CD8-positive, alpha-beta memory T cell (primary cell): ENCODE results near the gene BTRC. TPM values are rescaled to one million over a fixed set of nuclear protein-coding genes. Genes with fewer than 3 reads are reported as not detected.
"Not testable (repeated sequence)": the region's sequence is repeated elsewhere in the genome, so short reads cannot be mapped to it uniquely, and the experiment has no call there.

ENCODE experiments used
- CTCF ChIA-PET: fragments of 350-600 bp; sonication (Branson Sonifier 250); formaldehyde crosslinking; loops from one replicate; lab custom pipeline; 2021; ENCODE audit warnings: antibody characterized with exemption; lab: Charles Lee
- POLR2A ChIA-PET: fragments of 350-600 bp; sonication (Branson Sonifier 250); formaldehyde crosslinking; loops from one replicate; lab custom pipeline; 2021; ENCODE audit warnings: antibody characterized with exemption; lab: Charles Lee
- DNase-seq, 5 donors: peaks; one replicate each; pipeline versions ENCODE4 v3.0.0 to v3.0.0-alpha.2; 2020 to 2022; ENCODE audit warnings: mixed read lengths in 1 of 5
- H3K27ac ChIP-seq: one replicate; pipeline ENCODE4 v1.7.0; 2013; ENCODE audit warnings: low read depth, mild to moderate bottlenecking, low read length, moderate library complexity
- H3K27me3 ChIP-seq: 2 replicates; pipeline ENCODE4 v1.7.0; 2013; ENCODE audit warnings: low read length, mild to moderate bottlenecking; ENCODE audit not compliant: insufficient read depth, poor library complexity, severe bottlenecking
- H3K36me3 ChIP-seq: 2 replicates; pipeline ENCODE4 v1.7.0; 2013; ENCODE audit warnings: mild to moderate bottlenecking, low read length, moderate library complexity; ENCODE audit not compliant: insufficient read depth
- H3K4me1 ChIP-seq: 2 replicates; pipeline ENCODE4 v1.7.0; 2013; ENCODE audit warnings: mild to moderate bottlenecking, low read length, moderate library complexity; ENCODE audit not compliant: insufficient read depth
- H3K4me3 ChIP-seq: 2 replicates; pipeline ENCODE4 v1.7.0; 2013; ENCODE audit warnings: mild to moderate bottlenecking, low read length
- H3K9me3 ChIP-seq: 2 replicates; pipeline ENCODE4 v1.7.0; 2013; ENCODE audit warnings: mild to moderate bottlenecking, low read length
- H3K27ac Mint-ChIP-seq, 8 donors: one replicate each; pipeline ENCODE4 v1.8.0; 2020 to 2021; ENCODE audit warnings: mixed read lengths in 8 of 8, mild to moderate bottlenecking in 6 of 8, inconsistent platforms in 3 of 8, moderate library complexity in 3 of 8
- H3K27me3 Mint-ChIP-seq, 2 donors: one replicate each; pipeline ENCODE4 v1.8.0; 2020 to 2021; ENCODE audit warnings: mixed read lengths in 2 of 2, mild to moderate bottlenecking in 1 of 2, moderate library complexity in 1 of 2
- H3K36me3 Mint-ChIP-seq, 3 donors: one replicate each; pipeline ENCODE4 v1.8.0; 2020 to 2021; ENCODE audit warnings: mixed read lengths in 3 of 3, inconsistent platforms in 1 of 3, mild to moderate bottlenecking in 1 of 3
- H3K4me1 Mint-ChIP-seq, 3 donors: one replicate each; pipeline ENCODE4 v1.8.0; 2020 to 2021; ENCODE audit warnings: mixed read lengths in 3 of 3, inconsistent platforms in 1 of 3, mild to moderate bottlenecking in 1 of 3
- H3K4me3 Mint-ChIP-seq, 7 donors: one replicate each; pipeline ENCODE4 v1.8.0; 2020 to 2021; ENCODE audit warnings: mixed read lengths in 7 of 7, mild to moderate bottlenecking in 6 of 7, moderate library complexity in 4 of 7, inconsistent platforms in 2 of 7
- H3K9me3 Mint-ChIP-seq, 5 donors: one replicate each; pipeline ENCODE4 v1.8.0; 2020 to 2022; ENCODE audit warnings: mixed read lengths in 5 of 5, mild to moderate bottlenecking in 3 of 5, moderate library complexity in 2 of 5, inconsistent platforms in 1 of 5
- polyA plus RNA-seq: library from polyadenylated mRNA; unstranded; fragments of 300-500 nt; fragmentation: Illumina TruSeq; gene quantifications from one replicate; pipeline ENCODE4 v1.2.3, GENCODE V29; 2021
- total RNA-seq, 2 experiments: library from RNA; stranded (reverse); gene quantifications; one replicate each; pipeline ENCODE4 v1.2.3, GENCODE V29; 2021

BTRC gene
- total and polyA plus RNA-seq, 3 experiments from 2014 or later = 7.1 to 21.3 (median 19.3) TPM

GRCh38 chr10:101330631-101331225 is 23.2 kb upstream of the BTRC start:
- H3K27ac Mint-ChIP-seq = no peak overlapping the region
- ChIA-PET POLR2A (no interaction called here), CTCF (interaction anchor here (1.6 kb wide), 1 partner anchor 9 kb away, joined by 4 read pairs; no protein-coding TSS in a partner anchor)
- H3K4me3 Mint-ChIP-seq = no peak overlapping the region
- H3K9me3 Mint-ChIP-seq = no peaks in the 10 kb centered on the region
- Histone ChIP-seq H3K36me3 (no peaks in the 10 kb centered on the region), H3K9me3 (no peaks in the 10 kb centered on the region), H3K4me3 (no peak overlapping the region), H3K27me3 (no peaks in the 10 kb centered on the region), H3K4me1 (no peaks in the 10 kb centered on the region), H3K27ac (no peak overlapping the region)
- H3K4me1 Mint-ChIP-seq = no peaks in the 10 kb centered on the region
- no peak for DNase-seq
- peaks cover 12 to 28% of the 10 kb centered on the region in 2 donors for H3K27me3 Mint-ChIP-seq
- no peaks in the 10 kb centered on the region for H3K36me3 Mint-ChIP-seq

- Histone ChIP-seq H3K27me3 (no peaks in the 10 kb centered on the region), H3K4me3 (no peak overlapping the region), H3K36me3 (no peaks in the 10 kb centered on the region), H3K9me3 (no peaks in the 10 kb centered on the region), H3K27ac (no peak overlapping the region), H3K4me1 (no peaks in the 10 kb centered on the region)
- Mint-ChIP-seq H3K4me3 (no peak overlapping the region), H3K4me1 (no peaks in the 10 kb centered on the region), H3K36me3 (no peaks in the 10 kb centered on the region), H3K27me3 (peaks cover 6 to 21% of the 10 kb centered on the region in 2 donors), H3K9me3 (no peaks in the 10 kb centered on the region), H3K27ac (peak overlapping the region in 2 of 8 donors; percentile 1 to 86)
- CTCF ChIA-PET = interaction anchor here (1.6 kb wide), 1 partner anchor 7 kb away, joined by 4 read pairs; no protein-coding TSS in a partner anchor
- POLR2A ChIA-PET = no interaction called here
- DNase-seq = no peak
Measured at GRCh38 chr10:101331956-101332355, 22.0 kb upstream of the BTRC start.

GRCh38 chr10:101334259-101334658 is 19.7 kb upstream of the BTRC start:
- H3K9me3 Mint-ChIP-seq, CTCF ChIA-PET, H3K4me3 ChIP-seq, H3K36me3 Mint-ChIP-seq, H3K4me1 Mint-ChIP-seq, H3K27me3 ChIP-seq, H3K27ac ChIP-seq, DNase-seq, POLR2A ChIA-PET, H3K4me1 ChIP-seq, H3K27ac Mint-ChIP-seq, H3K36me3 ChIP-seq, H3K9me3 ChIP-seq: not testable (repeated sequence)
- Mint-ChIP-seq H3K4me3 (peak overlapping the region in 1 of 7 donors; percentile 59), H3K27me3 (peaks cover 11 to 17% of the 10 kb centered on the region in 2 donors)

GRCh38 chr10:101336382-101336781 is 17.6 kb upstream of the BTRC start:
- Mint-ChIP-seq H3K9me3 (no peaks in the 10 kb centered on the region), H3K36me3 (no peaks in the 10 kb centered on the region), H3K27me3 (peaks cover 11 to 27% of the 10 kb centered on the region in 2 donors), H3K4me1 (no peaks in the 10 kb centered on the region), H3K4me3 (no peak overlapping the region), H3K27ac (no peak overlapping the region)
- Histone ChIP-seq H3K4me3 (no peak overlapping the region), H3K27ac (no peak overlapping the region), H3K36me3 (no peaks in the 10 kb centered on the region), H3K4me1 (no peaks in the 10 kb centered on the region), H3K27me3 (no peaks in the 10 kb centered on the region), H3K9me3 (no peaks in the 10 kb centered on the region)
- CTCF ChIA-PET = no interaction called here
- POLR2A ChIA-PET = no interaction called here
- no peak for DNase-seq

GRCh38 chr10:101337836-101338235 is 16.1 kb upstream of the BTRC start:
- Mint-ChIP-seq H3K27ac (no peak overlapping the region), H3K9me3 (no peaks in the 10 kb centered on the region), H3K4me1 (no peaks in the 10 kb centered on the region), H3K4me3 (no peak overlapping the region), H3K27me3 (peaks cover 7 to 18% of the 10 kb centered on the region in 2 donors), H3K36me3 (no peaks in the 10 kb centered on the region)
- H3K27me3 ChIP-seq = no peaks in the 10 kb centered on the region
- H3K9me3 ChIP-seq = no peaks in the 10 kb centered on the region
- CTCF ChIA-PET = no interaction called here
- H3K4me3 ChIP-seq = no peak overlapping the region
- no peaks in the 10 kb centered on the region for H3K36me3 ChIP-seq
- no peak overlapping the region for H3K27ac ChIP-seq
- POLR2A ChIA-PET = no interaction called here
- DNase-seq = no peak
- H3K4me1 ChIP-seq = no peaks in the 10 kb centered on the region

- Mint-ChIP-seq H3K9me3 (no peaks in the 10 kb centered on the region), H3K27ac (no peak overlapping the region), H3K4me1 (no peaks in the 10 kb centered on the region), H3K4me3 (no peak overlapping the region), H3K36me3 (no peaks in the 10 kb centered on the region), H3K27me3 (peaks cover 7 to 13% of the 10 kb centered on the region in 2 donors)
- no peaks in the 10 kb centered on the region for H3K27me3 ChIP-seq
- no peak for DNase-seq
- no peaks in the 10 kb centered on the region for H3K4me1 ChIP-seq
- H3K36me3 ChIP-seq = no peaks in the 10 kb centered on the region
- H3K9me3 ChIP-seq = no peaks in the 10 kb centered on the region
- ChIA-PET CTCF (no interaction called here), POLR2A (no interaction called here)
- no peak overlapping the region for H3K27ac ChIP-seq
- no peak overlapping the region for H3K4me3 ChIP-seq
Measured at GRCh38 chr10:101341438-101341837, 12.5 kb upstream of the BTRC start.

GRCh38 chr10:101346177-101346576 is 7.8 kb upstream of the BTRC start:
- Mint-ChIP-seq H3K4me1 (no peaks in the 10 kb centered on the region), H3K4me3 (no peak overlapping the region), H3K27ac (no peak overlapping the region), H3K27me3 (peaks cover 3 to 17% of the 10 kb centered on the region in 2 donors), H3K9me3 (no peaks in the 10 kb centered on the region), H3K36me3 (peaks cover 0 to 2% (median 0%) of the 10 kb centered on the region in 3 donors)
- Histone ChIP-seq H3K27me3 (no peaks in the 10 kb centered on the region), H3K4me1 (no peaks in the 10 kb centered on the region), H3K9me3 (no peaks in the 10 kb centered on the region), H3K36me3 (no peaks in the 10 kb centered on the region), H3K27ac (no peak overlapping the region), H3K4me3 (no peak overlapping the region)
- POLR2A ChIA-PET = no interaction called here
- CTCF ChIA-PET = no interaction called here
- DNase-seq = no peak

- Histone ChIP-seq H3K36me3 (no peaks in the 10 kb centered on the region), H3K4me1 (peaks cover 16% of the 10 kb centered on the region), H3K27me3 (no peaks in the 10 kb centered on the region), H3K9me3 (no peaks in the 10 kb centered on the region), H3K27ac (no peak overlapping the region), H3K4me3 (no peak overlapping the region)
- Mint-ChIP-seq H3K4me1 (peaks cover 21 to 23% (median 23%) of the 10 kb centered on the region in 3 donors), H3K27ac (no peak overlapping the region), H3K27me3 (peaks cover 5 to 21% of the 10 kb centered on the region in 2 donors), H3K4me3 (no peak overlapping the region), H3K9me3 (peaks cover 0 to 2% (median 2%) of the 10 kb centered on the region in 5 donors), H3K36me3 (peaks cover 0 to 8% (median 2%) of the 10 kb centered on the region in 3 donors)
- CTCF ChIA-PET = no interaction called here
- POLR2A ChIA-PET = no interaction called here
- no peak for DNase-seq
Measured at GRCh38 chr10:101351017-101351416, 2.9 kb upstream of the BTRC start.
